OCI-LY7 (cell line): ENCODE measurements around the gene NRP1.

Experiments
- CTCF ChIP-seq: fragments of 200-600 bp; sonication (generic); conservative IDR thresholded peaks from 2 replicates; pipeline ENCODE4 v1.5.1; 2014; ENCODE audit warnings: mild to moderate bottlenecking, antibody characterized with exemption, low read length, moderate library complexity, mixed read lengths
- EZH2phosphoT487 ChIP-seq: fragments of 200-600 bp; sonication (generic); IDR thresholded peaks from 2 replicates; pipeline ENCODE4 v1.6.1; 2018; ENCODE audit warnings: low read depth, borderline replicate concordance, mild to moderate bottlenecking, mixed run types, antibody characterized with exemption, low read length, moderate library complexity, mixed read lengths

- TF ChIP-seq CTCF (no peak), EZH2phosphoT487 (no peak)
Measured at GRCh38 chr10:33180390-33180789, 154.1 kb downstream of the NRP1 start.
